BE2C (cell line): ENCODE data around the gene CLDN4.

Source experiments
- DNase-seq: peaks from one replicate; pipeline ENCODE4 v3.0.0-alpha.2; 2020
- H3K27me3 ChIP-seq: fragments of 250-450 bp; sonication (Bioruptor Pico); 2 replicates; pipeline ENCODE4 v1.5.1; 2020; ENCODE audit warnings: mild to moderate bottlenecking
- H3K36me3 ChIP-seq: fragments of 250-450 bp; sonication (Bioruptor Pico); 2 replicates; pipeline ENCODE4 v1.5.1; 2020; ENCODE audit warnings: mild to moderate bottlenecking
- H3K4me1 ChIP-seq: fragments of 250-450 bp; sonication (Bioruptor Pico); 2 replicates; pipeline ENCODE4 v1.5.1; 2020
- H3K4me3 ChIP-seq: 2 replicates; pipeline ENCODE4 v1.5.1; 2011; ENCODE audit warnings: low read depth, low read length
- H3K9me3 ChIP-seq: fragments of 250-450 bp; sonication (Bioruptor Pico); 2 replicates; pipeline ENCODE4 v1.5.1; 2020
- CTCF ChIP-seq: IDR thresholded peaks from 2 replicates; pipeline ENCODE4 v1.5.1; 2012; ENCODE audit warnings: mild to moderate bottlenecking, low read depth, low read length

CLDN4 gene

DNA sequence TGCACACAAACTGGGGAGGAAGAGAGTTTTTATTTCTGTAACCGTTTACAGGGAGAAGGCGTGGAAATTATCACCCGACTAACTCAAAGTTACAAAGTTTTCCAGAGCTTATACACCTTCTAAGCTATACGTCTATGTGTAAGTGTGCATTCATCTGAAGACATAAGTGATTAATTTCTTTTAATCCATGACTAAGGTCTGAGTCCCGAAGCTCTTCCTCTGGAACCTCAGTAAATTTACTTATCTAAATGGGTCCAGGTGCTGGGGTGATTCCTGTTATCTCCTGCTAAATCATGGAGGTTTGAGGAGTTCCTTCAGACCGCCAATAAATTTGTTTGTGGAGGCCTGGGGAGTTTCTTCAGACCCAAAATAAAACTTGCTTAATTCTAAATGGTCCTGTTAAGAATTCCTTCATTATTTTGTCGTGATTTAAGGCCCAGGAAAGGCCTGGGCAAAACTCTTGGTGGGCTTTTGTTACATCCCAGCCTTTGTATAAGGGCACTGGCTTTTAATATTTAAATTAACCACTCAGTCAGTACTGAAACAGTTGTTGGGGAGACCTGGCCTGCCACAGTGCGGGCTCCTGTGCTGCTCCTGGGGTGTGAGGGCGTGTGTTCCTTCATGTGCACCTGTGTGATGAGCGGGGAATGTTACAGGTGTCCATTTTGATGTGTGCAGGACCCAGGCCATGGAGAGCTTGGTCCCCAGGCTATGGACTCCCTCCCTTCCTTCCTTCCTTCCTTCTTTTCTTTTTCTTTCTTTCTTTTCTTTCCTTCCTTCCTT, 17.3 kb downstream of the CLDN4 start:
- H3K4me3 ChIP-seq = no peak overlapping the region
- no peaks in the 10 kb centered on the region for H3K27me3 ChIP-seq
- no peak for DNase-seq
- H3K4me1 ChIP-seq = no peaks in the 10 kb centered on the region
- TF ChIP-seq CTCF = no peak
- H3K36me3 ChIP-seq = no peaks in the 10 kb centered on the region
- H3K9me3 ChIP-seq = no peaks in the 10 kb centered on the region

DNA sequence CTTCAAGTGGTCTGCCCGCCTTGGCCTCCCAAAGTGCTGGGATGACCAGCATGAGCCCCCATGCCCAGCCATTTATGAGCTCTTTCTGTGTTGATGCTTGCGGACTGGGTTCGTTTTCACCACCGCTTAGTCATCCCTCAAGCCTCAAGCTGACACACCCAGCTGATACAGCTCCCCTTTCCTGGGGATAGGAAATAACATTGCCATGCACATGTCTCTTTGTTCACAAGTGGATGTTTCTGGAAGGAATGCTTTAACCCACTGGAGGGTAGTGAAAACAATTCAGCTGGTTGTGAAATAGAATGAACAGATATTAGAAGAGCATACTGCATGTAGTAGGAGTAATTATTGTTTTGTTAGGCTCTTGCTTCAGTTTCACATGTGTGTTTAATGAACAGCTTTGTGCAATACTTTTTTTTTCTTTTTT, 20.0 kb downstream of the CLDN4 start:
- TF ChIP-seq CTCF = no peak
- Histone ChIP-seq H3K9me3 (no peaks in the 10 kb centered on the region), H3K27me3 (peaks cover 7% of the 10 kb centered on the region), H3K4me1 (no peaks in the 10 kb centered on the region), H3K36me3 (no peaks in the 10 kb centered on the region), H3K4me3 (no peak overlapping the region)
- DNase-seq = no peak

GRCh38 chr7:73851410-73852338, 20.9 kb downstream of the CLDN4 start:
- H3K9me3 ChIP-seq = no peaks in the 10 kb centered on the region
- no peaks in the 10 kb centered on the region for H3K4me1 ChIP-seq
- no peaks in the 10 kb centered on the region for H3K36me3 ChIP-seq
- no peak overlapping the region for H3K4me3 ChIP-seq
- TF ChIP-seq CTCF = no peak
- DNase-seq = no peak
- peaks cover 8% of the 10 kb centered on the region for H3K27me3 ChIP-seq

GRCh38 chr7:73852500-73852899, 21.7 kb downstream of the CLDN4 start:
- H3K4me3 ChIP-seq = no peak overlapping the region
- DNase-seq = no peak
- no peak for TF ChIP-seq CTCF
- H3K4me1 ChIP-seq = no peaks in the 10 kb centered on the region
- H3K36me3 ChIP-seq = no peaks in the 10 kb centered on the region
- H3K9me3 ChIP-seq = no peaks in the 10 kb centered on the region
- H3K27me3 ChIP-seq = peaks cover 12% of the 10 kb centered on the region

DNA sequence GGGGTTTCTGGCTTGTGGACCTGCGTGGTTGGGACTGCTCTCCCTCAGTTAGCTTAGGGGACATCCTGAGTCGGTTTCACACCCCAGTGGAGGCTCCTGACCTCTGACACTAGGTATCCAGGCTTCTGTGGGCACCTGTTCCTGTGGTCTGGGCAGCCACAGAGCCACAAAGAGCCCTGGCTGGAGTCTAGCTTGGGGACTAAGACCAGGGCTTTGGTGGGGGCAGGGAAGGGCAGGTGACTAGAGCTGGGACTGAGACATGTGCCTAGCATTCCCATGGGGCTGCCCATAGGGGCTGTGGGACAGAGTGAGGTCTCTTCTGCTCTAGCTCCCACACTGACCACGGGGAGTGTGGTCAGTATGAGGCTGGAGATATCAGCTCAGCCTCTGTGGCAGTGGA, 26.1 kb downstream of the CLDN4 start:
- H3K4me3 ChIP-seq = no peak overlapping the region
- no peaks in the 10 kb centered on the region for H3K36me3 ChIP-seq
- TF ChIP-seq CTCF = no peak
- H3K27me3 ChIP-seq = peaks cover 12% of the 10 kb centered on the region
- H3K4me1 ChIP-seq = no peaks in the 10 kb centered on the region
- no peaks in the 10 kb centered on the region for H3K9me3 ChIP-seq
- DNase-seq = no peak
